HG02938 (cell line): ENCODE results near the gene SLA2.
"Not testable (repeated sequence)": the region's sequence is repeated elsewhere in the genome, so short reads cannot be mapped to it uniquely, and the experiment has no call there.

Source experiments
- ATAC-seq: cut with Tn5 transposase; IDR thresholded peaks from one replicate; pipeline ENCODE4 v1.9.1; 2021; ENCODE audit warnings: mild to moderate bottlenecking, moderate library complexity; ENCODE audit not compliant: unreplicated experiment

The SLA2 gene

DNA sequence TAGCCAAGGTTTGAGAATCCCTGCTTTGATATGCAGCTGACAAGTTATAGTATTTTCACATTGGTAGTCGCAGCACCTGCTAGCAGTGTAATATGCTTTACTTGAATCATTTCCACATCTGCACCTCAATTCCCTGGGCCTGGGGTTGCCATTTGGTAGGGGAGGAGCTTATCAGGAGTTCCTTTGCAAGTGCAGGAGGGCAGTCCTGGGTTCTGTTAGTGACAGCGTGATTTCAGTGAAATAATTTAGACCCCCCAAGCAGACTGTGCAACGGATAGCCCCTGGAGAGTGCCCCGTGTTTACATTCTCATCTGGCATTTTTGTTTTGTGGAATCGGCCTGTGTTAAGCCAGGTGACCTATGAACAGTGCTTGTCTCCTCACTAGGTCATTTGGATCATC lies 34.4 kb downstream of the SLA2 start:
- no peak for ATAC-seq

DNA sequence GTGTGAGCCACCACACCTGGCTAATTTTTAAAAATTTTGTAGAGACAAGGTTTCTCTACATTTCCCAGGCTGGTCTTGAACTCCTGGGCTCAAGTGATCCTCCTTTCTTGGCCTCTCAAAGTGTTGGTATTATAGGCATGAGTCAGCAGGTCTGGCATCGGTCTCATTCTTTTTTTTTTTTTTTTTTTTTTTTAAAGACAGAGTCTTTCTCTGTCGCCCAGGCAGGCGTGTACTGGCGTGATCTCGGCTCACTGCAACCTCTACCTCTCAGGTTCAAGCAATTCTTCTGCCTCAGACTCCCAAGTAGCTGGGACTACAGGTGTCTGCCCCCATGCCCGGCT lies 37.6 kb downstream of the SLA2 start:
- ATAC-seq: not testable (repeated sequence)

DNA sequence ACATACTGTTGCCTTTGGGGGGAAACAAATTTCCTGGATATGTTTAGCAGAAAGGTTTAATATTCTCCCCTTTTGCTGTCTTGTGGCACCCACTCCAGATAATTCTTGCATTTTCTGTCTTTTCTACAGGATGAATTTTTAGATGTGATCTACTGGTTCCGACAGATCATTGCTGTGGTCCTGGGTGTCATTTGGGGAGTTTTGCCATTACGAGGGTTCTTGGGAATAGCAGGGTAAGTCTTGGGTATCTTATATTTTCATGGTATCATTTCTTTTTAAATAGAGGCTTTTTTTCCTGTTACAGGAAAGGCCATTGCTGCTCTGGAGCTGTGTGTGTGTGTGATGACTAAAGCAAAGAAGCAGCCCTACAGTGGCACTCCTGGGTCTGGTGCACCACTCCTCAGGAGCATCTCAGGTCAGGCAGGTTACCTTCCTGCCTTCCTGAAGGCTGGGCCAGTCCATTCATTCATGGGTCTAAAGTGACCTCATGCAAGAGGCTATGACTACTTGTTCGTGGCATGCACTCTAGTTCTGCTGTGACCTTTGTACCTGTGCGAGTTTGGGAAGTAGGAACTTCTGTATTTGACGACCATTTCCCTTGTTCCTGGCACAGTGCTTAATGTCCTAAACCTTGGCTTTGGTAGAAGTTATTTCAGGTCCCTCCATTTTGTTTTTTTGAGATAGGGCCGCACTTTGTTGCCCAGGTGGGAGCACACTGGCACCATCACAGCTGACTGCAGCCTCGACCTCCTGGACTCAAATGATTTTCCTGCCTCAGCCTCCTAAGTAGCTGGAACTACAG lies 38.2 kb downstream of the SLA2 start:
- ATAC-seq: no peak

DNA sequence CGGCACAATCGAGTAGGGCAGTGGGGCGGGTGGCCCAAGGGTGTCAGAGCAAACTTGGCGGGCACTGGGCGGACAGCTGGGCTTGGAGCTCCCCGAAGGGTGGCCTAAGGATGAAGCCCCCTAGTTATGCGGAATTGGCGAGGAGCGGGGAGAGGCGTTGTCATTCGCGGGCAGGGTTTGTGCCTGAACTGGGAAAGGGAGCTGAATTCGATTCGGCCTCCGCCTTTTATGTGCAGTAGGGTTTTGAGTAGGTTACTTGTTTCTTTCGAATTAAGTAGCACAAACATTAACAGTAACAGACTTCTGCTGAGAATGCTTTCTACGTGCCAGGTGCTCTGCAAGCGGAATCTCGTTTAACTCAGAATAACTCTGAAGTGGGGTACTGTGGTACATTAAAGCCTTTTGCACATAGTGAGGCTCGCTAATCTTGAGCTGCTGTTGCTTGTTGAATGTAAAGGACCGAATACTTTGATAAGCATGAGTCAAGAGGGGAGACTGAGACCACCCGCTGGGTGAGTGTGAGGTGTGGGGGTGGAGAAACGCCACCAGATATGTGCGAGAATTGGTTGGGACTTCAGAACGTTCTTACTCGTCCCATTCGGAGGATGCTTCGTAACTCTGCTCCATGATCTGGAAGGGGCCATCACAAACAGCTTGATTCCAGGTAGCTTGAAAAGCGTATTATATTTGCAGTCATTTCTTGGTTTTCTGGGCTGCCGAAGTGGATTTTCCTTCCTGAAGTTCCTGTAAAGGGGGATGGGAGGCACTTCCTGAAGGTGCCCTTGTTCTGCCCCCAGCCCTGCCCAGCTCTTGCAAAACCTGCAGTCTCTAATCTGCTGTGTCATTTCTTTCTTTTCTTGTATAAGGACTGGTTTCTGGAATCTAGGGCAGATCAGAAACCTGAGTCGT lies 39.6 kb downstream of the SLA2 start:
- no peak for ATAC-seq

DNA sequence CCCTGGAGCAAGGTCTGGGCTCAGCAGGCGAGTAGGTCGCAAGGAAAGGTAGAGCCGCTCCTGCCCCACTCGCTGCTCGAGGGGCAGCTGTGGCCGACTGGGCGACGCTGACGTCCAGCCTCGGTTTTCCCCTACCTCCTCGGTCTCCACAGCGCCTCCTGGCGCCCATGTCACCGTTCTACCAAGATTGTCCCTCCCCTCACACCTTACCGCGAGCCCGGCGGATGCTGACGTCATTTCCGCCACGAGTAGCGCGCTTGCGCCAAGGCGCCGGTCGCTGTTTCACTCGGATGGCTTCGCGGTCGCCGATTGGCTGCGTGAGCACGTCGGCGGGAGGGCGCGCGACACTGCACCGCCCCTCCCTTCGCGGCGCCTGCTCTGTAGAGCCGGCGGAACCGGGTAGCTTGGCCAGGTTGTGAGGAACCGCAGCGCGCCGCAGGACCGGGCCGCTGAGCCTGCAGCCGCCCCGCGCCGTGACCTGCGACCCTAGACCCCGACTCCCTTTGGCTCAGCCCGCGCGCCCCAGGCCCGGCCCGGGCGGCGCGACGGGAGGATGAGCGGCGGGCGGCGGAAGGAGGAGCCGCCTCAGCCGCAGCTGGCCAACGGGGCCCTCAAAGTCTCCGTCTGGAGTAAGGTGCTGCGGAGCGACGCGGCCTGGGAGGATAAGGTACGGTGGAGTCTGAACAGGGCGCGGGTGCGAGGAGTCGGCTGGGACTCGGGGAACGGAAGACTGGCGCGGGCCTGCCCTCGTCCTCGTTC lies 40.4 kb downstream of the SLA2 start, which contains the start of gene RAB5IF:
Gene RAB5IF (plus strand): TSS at position 381 of the 759 bp plus-strand sequence. CDS start 173 bp downstream, at position 554.
- peak; percentile 83 for ATAC-seq

GRCh38 chr20:36604952-36605398 lies 41.0 kb downstream of the SLA2 start:
- ATAC-seq: peak; percentile 41

- no peak for ATAC-seq
Observed at GRCh38 chr20:36601540-36601939, 44.5 kb downstream of the SLA2 start.

- ATAC-seq: no peak
Observed at GRCh38 chr20:36599912-36600345, 46.1 kb downstream of the SLA2 start.

DNA sequence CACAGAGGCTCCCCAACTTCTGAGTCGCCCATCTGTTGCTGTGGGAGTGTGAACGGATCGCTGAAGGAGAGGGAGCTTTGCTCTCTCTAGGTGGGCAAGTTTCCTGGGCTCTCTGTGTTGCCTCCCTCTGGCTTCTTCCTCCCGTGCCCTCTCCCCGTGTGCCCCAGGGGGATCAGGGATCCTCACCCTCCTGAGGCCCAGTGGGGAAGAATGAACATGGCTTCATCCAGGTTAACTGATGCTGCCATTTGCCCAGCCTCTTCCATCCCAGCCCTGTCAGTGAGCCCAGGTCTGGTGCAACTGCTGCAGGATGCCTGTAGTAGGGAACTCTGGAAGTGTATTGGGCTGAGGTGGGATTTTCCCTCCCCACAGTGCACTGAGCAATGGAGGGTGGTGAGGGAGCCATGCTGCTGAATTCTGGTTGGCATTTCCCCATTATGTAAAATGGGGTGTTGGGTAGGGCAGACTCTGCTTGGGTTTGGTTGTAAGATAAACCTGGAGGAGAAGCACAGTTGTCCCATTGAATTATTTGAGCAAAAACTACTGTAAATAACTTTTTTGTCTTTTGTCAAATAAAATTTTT lies 52.6 kb downstream of the SLA2 start:
- ATAC-seq: no peak

DNA sequence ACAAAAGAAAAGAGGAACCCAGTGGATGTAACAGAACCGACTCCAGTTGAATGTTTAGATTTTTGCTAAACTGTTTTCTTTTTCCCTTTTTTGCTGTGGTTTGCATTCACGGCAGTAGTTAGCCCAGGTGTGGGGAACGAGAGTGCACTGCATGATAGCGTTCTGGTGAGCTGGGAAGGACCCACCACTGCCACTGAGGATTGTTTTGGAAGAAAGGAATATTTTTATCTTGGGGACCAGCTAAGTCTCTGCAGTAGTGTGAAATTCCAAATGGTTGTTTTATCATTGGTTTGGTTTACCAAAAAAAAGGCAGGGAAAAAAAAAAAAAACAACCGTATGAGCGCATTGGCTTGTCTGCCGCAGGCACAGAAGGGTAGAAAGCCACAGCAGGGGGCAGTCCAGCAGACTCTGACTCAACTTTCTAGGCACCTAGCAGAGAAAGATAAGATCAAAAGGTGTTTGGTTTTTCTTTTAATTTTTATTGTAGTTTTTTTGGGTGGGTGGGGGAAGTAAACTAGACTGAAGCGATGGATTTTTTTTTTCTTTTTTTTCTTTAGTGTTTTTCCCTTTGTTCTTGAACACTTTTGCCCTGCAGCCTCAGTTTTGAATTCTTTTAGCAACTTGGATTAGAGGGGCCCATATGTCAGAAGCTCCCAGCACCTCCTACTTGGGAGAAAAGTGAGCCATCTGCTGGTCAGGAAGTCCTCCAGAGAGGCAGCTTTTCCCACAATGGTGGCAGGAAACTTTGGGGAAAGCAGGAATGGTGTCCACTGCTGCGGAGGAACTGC lies 53.9 kb downstream of the SLA2 start:
- ATAC-seq: no peak

DNA sequence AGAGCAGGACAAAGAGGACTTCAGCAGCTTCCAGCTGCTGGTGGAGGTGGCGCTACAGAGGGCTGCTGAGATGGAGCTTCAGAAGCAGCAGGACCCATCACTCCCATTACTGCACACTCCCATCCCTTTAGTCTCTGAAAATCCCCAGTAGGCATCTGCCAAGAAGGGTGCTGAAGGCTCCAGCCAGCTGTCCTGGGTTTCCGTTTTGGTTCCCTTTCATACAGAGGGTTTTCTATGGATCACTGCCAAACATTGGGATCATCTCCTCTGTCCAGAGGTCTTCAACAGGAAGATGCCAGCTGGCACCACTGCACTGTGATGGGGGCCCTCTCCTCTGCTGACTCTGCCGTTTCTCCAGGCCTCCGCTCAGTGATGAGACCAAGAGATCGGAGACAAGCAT lies 54.7 kb downstream of the SLA2 start:
- no peak for ATAC-seq

GRCh38 chr20:36587388-36588070 lies 58.5 kb downstream of the SLA2 start:
- ATAC-seq: no peak

DNA sequence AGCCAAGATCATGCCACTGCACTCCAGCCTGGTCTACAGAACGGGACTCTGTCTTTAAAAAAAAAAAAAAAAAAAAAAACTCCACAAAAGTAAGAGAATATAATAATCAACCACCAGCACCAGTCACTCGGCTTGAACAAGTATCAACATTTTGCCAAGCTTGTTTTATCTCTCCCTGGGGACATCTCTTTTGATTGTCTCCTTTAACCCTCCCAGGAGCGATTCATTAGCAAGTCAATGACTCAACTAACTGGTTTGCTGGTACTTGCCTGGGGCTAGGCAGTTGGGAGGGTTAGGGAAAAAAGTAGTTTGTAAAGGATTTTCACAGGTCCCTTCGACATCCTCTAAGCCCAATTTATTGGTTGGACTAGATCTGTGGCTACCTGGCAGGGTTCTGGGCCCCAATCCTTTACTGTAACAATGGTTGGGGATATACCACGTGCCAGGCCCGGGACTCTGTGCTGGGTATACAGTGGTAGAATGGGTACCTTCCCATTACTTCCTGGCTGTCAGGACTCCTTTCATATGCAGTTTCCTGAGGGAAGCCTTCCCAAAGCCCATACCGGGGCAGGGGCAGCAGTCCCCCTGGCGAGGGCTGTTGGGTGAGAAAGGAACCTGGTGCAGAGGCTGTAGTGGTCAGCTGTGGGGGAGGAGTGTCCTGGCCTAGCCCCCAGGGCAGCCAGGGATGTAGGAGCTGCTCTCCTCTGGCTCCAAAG lies 60.4 kb downstream of the SLA2 start:
- no peak for ATAC-seq

GRCh38 chr20:36584018-36584481 lies 61.9 kb downstream of the SLA2 start:
- ATAC-seq: no peak

DNA sequence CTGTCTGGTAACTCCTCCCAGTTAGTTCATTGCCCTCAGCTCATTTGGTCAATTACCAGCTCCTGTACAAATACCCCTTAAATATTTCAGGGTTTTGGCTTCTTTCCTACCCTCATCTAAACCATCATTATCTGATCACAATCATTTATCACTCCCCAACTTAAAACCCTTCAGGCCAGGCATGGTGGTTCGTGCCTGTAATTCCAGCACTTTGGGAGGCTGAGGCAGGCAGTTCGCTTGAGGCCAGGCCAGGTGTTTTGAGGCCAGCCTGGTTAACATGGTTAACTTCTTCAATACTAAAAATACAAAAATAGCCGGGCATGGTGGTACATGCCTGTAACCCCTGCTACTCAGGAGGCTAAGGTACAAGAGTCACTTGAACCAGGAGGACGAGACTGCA lies 63.2 kb downstream of the SLA2 start:
- ATAC-seq: no peak

- ATAC-seq: no peak
Observed at GRCh38 chr20:36582322-36582721, 63.7 kb downstream of the SLA2 start.

- no peak for ATAC-seq
Observed at GRCh38 chr20:36579996-36580545, 65.9 kb downstream of the SLA2 start.

DNA sequence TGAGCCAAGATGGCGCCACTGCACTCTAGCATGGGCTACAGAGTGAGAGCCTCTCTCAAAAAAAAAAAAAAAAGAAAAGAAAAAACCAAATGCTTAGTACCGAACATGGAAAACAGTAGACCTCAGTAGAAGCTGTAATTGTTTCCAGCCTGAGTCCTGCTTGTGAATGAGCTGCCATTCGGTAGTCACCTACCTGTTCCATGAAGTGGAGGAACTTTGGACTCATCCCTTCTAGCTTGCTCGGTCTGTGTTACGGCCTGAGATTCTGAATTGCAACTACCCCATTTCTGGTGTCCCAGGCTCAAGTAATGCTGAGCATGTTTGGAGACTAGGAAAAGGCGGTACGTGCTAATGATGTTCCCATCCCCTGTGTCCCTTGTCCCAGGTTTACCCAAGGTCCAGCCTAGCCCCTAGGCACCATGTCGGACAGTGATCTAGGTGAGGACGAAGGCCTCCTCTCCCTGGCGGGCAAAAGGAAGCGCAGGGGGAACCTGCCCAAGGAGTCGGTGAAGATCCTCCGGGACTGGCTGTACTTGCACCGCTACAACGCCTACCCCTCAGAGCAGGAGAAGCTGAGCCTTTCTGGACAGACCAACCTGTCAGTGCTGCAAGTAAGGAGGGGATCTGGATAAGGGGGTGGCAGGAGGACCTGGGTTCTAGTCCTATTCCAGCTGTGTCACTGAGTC lies 67.5 kb downstream of the SLA2 start:
- ATAC-seq: no peak
